MM.1S (cell line): ENCODE data around the gene TMC8.

Experiments used
- EZH2 ChIP-seq: fragments of 300-600 bp; sonication (generic); optimal IDR thresholded peaks from 2 replicates; pipeline ENCODE3; 2017; ENCODE audit warnings: low read depth, mild to moderate bottlenecking, antibody characterized with exemption, low read length, mixed read lengths
- EZH2phosphoT487 ChIP-seq: fragments of 300-600 bp; sonication (generic); IDR thresholded peaks from 2 replicates; pipeline ENCODE4 v1.6.1; 2018; ENCODE audit warnings: antibody characterized with exemption, low read length
- TF ChIP-seq, protein P1 (sequence below): fragments of 300-600 bp; sonication (generic); IDR thresholded peaks from 2 replicates; pipeline ENCODE4 v1.5.1; 2016; ENCODE audit warnings: antibody characterized with exemption, low read length, mixed read lengths

DNA sequence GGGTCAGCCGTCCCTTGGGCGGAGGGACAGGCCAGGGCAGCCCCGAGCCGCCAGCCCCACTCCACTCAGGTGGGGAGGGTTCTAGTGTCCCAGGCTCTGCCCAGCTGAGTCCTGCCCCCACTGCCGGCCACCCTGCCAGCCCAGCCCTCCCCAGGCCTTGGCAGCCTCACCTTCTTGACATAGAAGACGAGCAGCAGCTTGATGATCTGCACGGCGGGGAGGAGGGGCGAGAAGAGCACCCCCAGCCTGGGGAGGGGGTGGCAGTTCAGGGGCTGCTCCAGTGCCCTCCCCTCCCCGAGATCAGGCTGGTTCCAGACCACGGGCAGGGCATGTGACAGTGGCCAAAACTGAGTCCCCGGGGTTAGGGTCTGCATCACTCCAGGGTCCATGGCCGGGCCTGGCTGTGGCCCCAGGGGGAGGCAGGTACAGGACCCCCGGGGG, 11.8 kb upstream of the TMC8 start:
- TF ChIP-seq, protein P1, sequence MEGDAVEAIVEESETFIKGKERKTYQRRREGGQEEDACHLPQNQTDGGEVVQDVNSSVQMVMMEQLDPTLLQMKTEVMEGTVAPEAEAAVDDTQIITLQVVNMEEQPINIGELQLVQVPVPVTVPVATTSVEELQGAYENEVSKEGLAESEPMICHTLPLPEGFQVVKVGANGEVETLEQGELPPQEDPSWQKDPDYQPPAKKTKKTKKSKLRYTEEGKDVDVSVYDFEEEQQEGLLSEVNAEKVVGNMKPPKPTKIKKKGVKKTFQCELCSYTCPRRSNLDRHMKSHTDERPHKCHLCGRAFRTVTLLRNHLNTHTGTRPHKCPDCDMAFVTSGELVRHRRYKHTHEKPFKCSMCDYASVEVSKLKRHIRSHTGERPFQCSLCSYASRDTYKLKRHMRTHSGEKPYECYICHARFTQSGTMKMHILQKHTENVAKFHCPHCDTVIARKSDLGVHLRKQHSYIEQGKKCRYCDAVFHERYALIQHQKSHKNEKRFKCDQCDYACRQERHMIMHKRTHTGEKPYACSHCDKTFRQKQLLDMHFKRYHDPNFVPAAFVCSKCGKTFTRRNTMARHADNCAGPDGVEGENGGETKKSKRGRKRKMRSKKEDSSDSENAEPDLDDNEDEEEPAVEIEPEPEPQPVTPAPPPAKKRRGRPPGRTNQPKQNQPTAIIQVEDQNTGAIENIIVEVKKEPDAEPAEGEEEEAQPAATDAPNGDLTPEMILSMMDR: no peak
- TF ChIP-seq EZH2 (no peak), EZH2phosphoT487 (no peak)
